Left kidney (tissue), 2 donors: ENCODE measurements around the gene AFP. TPM values are rescaled to one million over a fixed set of nuclear protein-coding genes. Genes with fewer than 3 reads are reported as not detected.

Source experiments
- DNase-seq: peaks from one replicate; pipeline ENCODE4 v3.0.0-alpha.2; 2013
- polyA plus RNA-seq: library from polyadenylated mRNA; unstranded; fragments of 120-200 nt; gene quantifications from one replicate; pipeline ENCODE4 v1.2.1, GENCODE V29; 2013; ENCODE audit not compliant: insufficient read length

AFP gene
- polyA plus RNA-seq, 1 donor: 746 TPM

DNA sequence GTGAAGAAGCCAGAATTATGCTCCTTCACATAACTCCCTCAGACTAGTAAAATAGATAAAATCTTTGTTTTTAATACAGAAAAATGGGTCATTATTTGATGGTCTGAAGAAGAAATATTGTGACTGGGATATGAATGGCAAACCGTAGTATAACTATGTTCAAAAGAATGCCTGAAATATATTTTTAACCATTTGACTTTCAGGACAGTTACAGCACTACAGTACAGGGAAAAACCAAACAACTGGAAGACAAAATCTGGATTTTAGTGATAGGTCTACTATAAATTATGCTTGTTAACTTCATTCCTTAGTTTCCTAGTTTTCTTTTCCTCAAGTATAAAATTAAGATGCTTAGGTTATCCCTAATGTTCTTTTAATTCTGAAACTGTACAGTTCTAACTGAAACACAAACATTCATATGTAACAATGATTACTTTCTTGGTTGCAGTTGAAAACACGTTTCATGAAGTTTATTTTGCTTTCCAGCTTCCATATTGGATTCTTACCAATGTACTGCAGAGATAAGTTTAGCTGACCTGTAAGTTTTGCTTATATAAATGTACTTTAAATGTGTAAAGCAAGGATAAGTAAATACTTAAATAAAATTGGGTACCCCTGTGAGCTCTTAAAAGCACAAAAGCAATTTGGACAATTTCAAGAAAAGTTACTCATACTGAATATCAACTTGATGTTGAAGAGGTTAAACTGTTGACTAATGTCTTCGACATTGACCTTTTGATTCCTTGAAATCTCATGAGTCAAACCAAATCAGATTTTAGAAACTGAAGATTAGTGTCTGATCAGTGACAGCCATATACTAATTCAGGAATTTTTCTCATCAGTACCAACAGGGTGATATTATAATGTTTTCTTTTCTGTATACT, 895 bp downstream of the AFP start:
- no peak for DNase-seq

DNA sequence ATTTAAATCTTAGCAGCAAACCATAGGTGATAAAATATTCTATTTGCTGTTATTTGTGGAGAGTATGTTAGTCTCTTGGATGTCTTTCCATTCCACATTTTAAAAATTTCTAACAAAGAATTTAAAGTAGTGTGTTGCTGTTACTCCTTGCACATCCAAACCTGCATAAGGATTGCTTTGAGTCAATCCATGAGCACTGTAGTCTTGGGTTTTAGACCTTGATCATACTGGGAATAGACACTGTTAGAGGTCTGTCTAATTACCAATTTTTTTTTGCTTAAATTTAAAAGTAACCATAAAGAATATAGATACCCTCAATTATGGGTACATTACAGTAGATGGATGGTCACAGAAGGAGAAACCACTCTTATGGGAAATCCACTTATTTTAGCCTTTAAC, 1.5 kb downstream of the AFP start:
- DNase-seq: no peak

DNA sequence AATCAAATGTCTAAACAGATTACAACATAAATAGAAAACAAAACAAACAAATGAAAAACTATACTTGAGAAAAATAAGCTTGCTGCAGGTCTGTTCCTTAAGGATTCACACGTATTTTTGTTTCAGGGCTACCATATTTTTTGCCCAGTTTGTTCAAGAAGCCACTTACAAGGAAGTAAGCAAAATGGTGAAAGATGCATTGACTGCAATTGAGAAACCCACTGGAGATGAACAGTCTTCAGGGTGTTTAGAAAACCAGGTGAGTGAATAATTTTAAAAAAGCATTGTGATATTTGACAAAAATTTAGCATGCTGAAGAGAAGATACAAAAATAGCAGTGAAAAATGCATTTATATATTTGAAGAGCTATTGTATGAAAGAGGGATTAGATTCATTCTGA, 2.0 kb downstream of the AFP start:
- no peak for DNase-seq

DNA sequence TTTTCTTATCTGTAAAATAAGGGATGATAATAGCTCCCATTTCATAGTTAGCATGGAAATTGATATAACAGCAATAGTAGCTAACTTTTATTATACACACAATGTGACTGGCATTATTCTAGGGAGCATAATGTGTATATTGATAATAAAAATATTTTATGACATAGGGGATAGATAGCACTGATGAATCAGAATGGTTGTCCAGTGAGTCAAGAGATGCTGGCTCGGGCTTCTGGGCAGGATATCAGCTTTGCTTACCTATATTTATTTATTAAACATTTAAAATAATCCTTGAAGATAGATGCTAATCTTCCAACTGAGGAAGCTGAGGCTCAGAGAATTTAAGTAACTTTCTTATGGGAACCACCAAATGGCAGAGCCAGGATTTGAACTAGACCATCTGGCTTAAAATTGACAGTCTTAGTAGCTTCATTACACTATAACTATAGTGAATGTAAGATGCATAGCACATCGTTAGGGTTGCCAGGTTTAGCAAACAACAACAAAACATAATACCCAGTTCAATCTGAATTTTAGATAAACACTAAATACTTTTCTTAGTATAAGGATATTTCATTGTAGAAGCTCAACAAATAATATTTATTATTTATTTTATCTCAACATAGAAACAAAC, 2.7 kb downstream of the AFP start:
- DNase-seq: no peak

DNA sequence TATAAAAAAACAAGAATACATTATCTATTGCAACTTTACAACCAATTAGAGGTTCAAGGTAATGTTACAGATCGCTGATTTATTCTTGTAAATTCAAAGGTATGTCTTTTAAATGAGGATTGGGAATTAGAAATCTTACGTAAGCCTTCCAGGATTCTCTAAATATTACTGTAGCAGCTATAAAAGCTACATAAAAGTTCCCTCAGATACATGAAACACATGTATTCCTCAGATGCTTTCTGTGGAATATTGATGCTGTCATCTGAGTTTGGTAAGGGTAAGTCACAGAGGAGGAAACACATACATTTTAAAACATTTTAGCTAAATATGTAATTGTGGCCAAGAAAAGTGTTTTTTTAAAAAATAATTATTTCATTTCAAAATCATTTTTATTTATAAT, 3.4 kb downstream of the AFP start:
- DNase-seq: no peak

DNA sequence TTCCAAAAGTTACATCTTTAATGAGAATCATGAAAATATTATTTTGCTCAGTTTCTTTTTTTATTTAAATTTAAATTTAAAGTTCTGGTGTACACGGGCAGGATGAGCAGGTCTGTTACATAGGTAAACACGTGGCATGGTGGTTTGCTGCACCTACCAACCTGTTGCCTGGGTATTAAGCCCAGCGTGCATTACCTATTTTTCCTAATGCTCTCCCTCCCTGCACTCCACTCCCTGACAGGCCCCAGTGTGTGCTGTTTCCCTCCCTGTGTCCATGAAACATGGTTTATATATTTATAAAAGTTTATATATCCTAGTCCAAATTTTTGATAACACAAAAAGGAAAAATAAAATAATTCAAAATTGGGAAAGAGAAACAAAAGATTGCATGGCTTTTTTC, 4.0 kb downstream of the AFP start:
- no peak for DNase-seq

DNA sequence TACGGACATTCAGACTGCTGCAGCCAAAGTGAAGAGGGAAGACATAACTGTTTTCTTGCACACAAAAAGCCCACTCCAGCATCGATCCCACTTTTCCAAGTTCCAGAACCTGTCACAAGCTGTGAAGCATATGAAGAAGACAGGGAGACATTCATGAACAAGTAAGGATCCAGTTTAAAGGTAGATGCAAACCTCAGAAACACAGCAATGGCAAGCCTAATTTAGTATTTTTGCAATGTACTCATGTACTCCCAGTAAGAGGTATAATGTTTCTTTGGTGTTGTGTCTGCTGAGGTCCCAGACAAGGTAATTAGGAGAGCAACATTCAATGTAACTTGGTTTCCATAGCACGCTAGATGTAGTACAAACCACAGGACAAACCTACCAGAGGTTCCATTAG, 4.6 kb downstream of the AFP start:
- no peak for DNase-seq

DNA sequence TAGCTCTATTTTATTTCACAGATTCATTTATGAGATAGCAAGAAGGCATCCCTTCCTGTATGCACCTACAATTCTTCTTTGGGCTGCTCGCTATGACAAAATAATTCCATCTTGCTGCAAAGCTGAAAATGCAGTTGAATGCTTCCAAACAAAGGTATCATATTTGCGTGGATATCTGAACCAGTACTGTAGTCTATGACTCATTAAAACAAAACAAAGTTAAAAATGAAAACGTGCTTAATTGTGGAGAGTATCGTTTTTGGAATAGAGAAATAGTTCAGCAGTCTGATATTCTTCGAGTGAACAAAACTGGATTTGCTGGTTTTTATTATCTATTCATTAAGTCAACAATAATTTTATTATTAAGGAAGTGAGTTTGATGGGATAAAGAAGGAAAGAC, 6.3 kb downstream of the AFP start:
- DNase-seq: no peak

DNA sequence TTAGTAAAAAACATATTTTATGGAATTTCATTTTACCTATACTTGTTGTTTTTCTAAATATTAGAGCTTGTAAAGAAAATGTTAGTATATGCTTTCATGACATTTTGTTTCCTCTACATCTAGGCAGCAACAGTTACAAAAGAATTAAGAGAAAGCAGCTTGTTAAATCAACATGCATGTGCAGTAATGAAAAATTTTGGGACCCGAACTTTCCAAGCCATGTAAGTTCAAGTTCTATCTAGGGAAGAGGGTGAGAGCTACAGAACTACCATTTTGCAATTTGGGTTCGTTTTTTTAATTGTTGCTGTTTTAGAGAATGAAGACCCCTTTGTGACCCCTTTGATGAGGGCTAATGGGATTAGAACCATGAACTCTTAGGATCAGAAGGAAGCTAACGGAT, 7.2 kb downstream of the AFP start:
- no peak for DNase-seq

DNA sequence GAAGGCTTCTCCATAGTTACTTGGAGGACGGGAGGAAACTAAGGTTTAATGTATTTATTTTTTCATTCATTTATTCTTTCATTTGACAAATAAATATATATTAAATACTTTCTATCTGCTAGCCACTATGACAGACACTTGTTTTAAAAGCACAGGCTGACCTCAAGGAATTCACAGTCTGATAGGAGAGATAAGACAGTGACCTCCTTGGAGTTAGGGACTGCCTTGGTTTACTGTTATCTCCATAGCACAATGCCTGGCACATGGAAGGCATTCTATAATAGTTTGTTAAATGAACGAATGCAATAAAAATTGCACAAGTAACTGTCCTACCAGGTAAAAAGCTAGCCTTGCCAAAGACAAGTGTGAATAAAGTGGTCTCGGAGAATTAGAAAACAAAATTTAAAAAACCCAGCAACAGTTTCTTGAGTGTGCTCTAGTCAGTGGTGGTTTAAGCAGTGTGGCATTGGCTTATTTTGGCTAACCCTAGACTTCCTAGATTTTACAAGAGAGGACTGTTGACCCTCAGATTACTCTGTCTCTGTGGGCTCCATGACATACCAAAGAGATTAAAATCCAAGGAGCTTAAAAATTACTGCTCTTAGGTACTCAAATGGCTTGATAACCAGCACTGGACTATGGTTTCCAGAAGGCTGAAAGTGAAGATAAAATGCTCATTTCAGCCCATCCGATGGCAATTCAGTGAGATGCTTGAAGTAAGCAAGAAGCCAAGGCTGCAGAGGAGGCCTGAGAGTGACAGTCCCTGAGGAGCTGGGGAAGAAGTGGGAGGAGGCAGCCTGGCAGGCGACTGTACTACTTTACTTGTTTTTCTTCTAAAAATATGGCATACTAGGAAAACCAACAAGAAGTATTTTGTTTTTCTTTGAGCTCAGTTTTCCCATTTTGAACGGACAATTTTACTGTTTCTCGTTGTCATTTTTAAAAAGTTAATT, 9.6 kb downstream of the AFP start:
- DNase-seq: no peak

DNA sequence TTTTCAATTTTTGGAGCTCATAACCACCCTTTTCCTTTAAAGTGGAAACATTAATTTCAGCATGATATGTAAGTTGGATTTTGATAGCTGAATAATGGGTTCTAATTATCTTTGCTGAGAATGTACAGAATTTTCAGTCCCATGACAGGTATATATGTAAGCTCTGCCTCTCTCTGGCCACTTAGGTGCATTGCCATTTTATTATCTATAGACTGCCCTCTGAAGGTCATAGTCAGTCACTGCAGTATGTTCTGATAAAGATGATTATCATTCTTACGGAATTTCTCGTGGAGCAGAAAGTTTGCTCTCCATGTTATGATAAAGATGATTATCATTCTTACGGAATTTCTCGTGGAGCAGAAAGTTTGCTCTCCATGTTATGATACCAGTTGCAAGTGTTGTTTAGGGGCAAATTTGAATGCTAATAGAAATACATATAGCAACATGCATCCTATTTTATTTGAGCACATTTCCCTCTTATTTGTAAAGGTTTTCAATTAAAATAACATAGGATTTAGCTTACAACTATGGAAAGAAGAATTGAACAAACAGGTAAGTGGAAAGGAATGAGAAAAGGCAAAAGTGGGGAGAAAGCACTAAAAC, 10.4 kb downstream of the AFP start:
- peak; percentile 15 for DNase-seq

DNA sequence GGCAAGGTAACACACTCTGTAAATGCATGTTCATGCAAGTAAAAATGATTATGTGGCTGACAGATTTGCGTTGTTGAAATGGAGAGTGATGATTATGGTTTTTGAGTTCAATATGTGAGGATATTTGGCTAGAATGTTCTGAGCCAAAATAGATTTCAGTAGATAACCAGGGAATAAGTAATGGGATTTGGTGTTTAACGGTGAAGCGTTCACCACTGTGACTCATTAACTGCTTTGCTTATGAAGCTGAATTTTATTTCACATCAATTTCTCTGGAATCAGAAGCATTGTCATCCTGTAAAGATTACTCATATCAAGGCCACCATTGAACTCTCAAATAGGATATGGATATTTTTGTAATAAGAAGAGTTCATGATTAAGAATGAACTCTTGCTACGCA, 11.7 kb downstream of the AFP start:
- DNase-seq: no peak

DNA sequence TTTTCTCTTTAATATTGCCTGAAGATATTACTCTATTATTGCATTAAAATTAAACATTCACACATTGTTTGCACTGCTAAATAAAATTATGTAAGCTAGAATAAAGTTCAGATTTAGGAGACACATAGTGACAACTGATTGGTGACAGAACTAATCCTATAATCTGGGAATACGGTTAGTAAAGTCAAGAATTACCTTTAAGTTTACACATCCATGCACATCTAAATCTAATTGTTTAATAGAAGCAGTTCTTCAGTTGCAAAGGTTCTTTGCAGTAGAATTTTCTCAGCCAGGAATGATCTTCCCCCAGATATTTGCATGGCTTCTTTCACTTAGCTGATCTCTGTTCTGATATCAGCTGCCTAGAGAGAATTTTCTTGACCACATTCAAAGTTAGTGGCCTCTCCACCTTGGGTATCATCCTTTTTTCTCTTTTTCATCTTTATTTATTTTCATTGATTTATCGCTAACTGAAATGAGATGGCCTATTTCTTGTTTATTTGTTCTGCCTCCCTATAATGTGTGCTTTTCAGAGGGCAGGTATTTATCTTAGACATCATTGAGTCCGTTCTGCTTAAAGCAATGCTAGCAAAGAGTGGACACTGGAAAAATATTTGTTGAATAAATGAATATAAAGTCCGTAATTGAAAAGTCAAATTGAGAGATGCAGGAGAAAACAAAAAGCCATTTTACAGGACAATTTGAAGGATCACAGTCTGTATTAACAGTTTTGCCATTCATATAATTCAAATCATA, 12.6 kb downstream of the AFP start:
- DNase-seq: no peak

DNA sequence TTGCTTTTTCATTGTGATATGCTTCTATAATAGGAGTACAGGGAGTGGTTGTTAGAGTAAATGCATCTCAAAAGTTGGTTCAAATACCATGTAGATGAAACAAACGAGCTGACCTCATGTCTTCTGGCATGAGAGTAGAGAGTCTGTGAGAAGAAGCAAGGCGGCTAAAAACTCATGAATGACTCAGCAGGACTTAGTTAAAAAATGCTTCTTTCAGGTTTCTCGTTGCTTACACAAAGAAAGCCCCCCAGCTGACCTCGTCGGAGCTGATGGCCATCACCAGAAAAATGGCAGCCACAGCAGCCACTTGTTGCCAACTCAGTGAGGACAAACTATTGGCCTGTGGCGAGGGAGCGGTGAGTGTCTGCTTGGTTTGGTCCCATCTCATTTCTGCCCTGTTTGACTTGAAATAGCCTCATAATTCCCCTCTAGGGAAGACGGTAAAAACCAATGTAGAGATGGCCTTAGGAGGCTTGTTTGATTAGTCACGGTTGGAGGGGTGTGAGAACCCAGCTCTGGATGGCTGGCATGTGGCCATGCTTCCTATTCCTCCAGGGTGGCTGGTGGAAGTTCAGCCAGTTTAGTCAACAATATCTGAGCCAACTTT, 14.5 kb downstream of the AFP start:
- DNase-seq: no peak

DNA sequence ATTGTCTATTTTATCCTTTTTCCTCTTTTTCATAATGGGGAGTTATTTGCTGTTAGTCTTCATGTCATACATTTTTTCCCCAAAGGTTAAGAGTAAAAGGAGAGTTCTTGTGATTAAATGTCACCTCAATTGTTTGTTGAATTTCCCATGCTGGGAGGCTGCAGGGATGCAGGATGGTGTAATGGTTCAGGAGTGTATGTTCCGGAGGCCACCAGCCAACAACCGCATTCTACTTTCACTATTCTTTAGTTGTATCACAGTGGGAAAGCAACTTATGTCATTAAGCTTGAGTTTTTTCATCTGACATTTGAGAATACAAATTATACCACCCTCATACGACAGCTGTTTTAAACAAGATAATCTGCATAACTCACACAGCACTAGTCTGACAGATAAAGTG, 15.4 kb downstream of the AFP start:
- no peak for DNase-seq

DNA sequence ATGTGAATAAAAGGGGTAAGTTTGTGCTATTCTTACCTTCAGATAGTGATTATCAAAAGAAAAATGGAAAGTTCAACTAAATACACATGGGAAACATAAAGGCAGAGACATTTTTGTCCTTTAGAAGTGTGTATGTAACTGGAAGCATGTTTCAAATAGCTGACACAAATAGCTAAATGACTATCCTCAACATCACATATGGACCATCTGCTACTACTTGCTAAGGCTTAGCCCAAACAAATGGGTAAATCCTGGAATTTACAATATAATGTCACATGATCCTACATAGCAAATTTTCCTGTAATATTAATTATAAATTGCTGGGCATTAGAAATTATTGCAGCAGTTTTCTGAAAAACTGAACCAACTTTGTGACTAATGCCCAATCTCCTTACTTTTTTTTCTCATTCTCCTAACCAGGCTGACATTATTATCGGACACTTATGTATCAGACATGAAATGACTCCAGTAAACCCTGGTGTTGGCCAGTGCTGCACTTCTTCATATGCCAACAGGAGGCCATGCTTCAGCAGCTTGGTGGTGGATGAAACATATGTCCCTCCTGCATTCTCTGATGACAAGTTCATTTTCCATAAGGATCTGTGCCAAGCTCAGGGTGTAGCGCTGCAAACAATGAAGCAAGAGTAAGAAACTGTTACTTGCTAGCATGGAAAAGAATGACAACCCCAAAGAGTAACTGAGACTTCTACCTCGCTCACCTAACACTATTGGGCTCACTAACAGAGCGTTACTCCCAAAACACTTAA, 16.1 kb downstream of the AFP start:
- DNase-seq: no peak

DNA sequence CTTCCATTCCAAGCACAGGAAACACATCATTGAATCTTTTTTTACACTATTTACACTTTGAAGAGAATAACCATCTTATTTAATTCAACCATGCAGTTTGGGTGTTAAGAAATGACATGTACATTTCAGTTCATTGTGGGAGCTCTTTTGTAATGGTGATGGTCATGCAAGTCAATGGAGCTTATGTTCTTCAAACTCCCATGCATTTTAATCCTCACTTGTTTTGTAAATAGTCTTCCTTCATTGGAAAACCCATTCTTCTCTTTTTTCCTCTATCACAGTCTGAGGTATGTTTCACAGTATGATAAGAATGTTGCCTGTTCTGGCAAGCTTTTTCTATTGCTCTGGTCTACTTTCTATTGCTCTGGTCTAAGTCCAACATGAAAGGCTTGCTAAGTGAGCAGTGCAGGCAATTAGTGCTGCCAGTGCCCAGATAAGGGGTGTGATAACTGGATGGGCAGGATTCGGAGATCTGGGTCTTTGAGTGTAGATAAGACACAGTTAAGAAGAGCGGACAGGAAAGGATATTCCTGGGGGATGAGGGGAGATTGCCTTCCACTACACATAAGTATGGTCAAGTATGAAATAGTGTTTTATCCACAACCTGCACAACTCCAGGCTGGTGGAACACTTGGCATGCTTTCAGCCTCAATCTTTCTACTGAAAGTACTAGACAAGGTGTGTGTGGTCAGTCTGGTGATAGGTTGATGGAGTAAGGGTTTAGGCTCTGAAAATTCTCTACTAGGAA, 17.1 kb downstream of the AFP start:
- DNase-seq: no peak

DNA sequence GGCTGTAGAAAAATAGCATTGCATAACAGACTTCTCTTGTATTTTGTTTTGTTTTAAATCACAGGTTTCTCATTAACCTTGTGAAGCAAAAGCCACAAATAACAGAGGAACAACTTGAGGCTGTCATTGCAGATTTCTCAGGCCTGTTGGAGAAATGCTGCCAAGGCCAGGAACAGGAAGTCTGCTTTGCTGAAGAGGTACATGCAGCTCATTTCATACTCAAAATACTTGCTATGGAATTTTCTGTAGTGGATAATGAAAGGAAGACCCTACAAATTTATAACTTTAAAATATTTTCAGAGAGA, 17.6 kb downstream of the AFP start:
- no peak for DNase-seq

DNA sequence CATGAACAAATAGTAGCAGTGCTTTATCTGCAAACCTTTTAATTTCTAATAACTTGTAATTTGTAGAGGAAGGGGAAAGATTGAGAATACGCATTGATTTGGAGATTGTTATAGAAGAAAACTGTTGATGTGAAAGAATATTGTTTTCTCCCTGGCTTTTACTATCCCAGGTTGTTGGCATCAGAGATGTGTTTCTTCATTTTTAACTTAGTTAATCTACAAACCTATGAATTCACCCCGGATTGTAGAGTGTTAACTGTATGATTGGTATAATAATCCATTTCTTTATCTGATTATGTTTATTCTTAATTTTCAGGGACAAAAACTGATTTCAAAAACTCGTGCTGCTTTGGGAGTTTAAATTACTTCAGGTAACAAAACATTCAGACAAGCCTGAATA, 18.9 kb downstream of the AFP start:
- DNase-seq: no peak
